Chondrocyte (in vitro differentiated cells): ENCODE measurements around the gene LARGE1. TPM values are rescaled to one million over a fixed set of nuclear protein-coding genes. Genes with fewer than 3 reads are reported as not detected.
"Not testable (repeated sequence)": the region's sequence is repeated elsewhere in the genome, so short reads cannot be mapped to it uniquely, and the experiment has no call there.

Experiments
- DNase-seq: peaks from one replicate; pipeline ENCODE4 v3.0.0; 2021; ENCODE audit warnings: mixed read lengths, low spot score
- H3K27ac Mint-ChIP-seq: one replicate; pipeline ENCODE4 v1.8.0; 2021; ENCODE audit warnings: mild to moderate bottlenecking, moderate library complexity, mixed read lengths; ENCODE audit not compliant: unreplicated experiment
- H3K27me3 Mint-ChIP-seq: 2 replicates; pipeline ENCODE4 v1.8.0; 2021; ENCODE audit warnings: low read depth, mixed read lengths
- H3K36me3 Mint-ChIP-seq: 2 replicates; pipeline ENCODE4 v1.8.0; 2021; ENCODE audit warnings: low read depth, mixed read lengths
- H3K4me1 Mint-ChIP-seq: 2 replicates; pipeline ENCODE4 v1.8.0; 2021; ENCODE audit warnings: low read depth, mild to moderate bottlenecking, mixed read lengths
- H3K4me3 Mint-ChIP-seq: one replicate; pipeline ENCODE4 v1.8.0; 2021; ENCODE audit warnings: mild to moderate bottlenecking, moderate library complexity, mixed read lengths; ENCODE audit not compliant: unreplicated experiment
- H3K9me3 Mint-ChIP-seq: 2 replicates; pipeline ENCODE4 v1.8.0; 2021; ENCODE audit warnings: low read depth, mixed read lengths
- CTCF ChIP-seq: fragments of 200-600 bp; sonication (generic); IDR thresholded peaks from 2 replicates; pipeline ENCODE4 v1.5.0; 2021; ENCODE audit warnings: antibody characterized with exemption, mild to moderate bottlenecking, moderate library complexity
- total RNA-seq: library from RNA; stranded (reverse); gene quantifications from 3 replicates; pipeline ENCODE4 v1.2.1, GENCODE V29; 2021

Gene LARGE1
- total RNA-seq, 1 donor from 2014 or later: 21.3 TPM

DNA sequence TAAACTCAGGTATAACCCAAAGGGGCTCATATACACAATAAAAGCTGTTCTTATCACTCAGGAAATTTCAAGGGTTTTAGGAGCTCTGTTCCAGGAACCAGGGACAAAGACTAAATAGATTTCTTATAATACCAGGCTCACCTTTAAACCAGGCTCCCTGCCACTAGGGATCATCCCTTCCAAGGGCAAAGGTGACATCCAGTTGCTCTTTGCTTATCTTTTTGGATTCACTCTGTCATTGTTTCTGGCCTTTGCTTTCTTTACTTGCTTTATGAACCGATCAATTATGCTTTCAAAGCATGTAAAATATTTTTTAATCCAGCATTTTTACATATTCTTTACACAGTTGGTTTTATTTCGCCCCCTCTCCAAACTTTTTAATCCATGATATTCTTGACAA, 540.4 kb downstream of the LARGE1 start:
- DNase-seq: no peak
- no peak for TF ChIP-seq CTCF
- H3K4me1 Mint-ChIP-seq: peaks cover 13% of the 10 kb centered on the region
- H3K9me3 Mint-ChIP-seq: peaks cover 19% of the 10 kb centered on the region
- no peak overlapping the region for H3K27ac Mint-ChIP-seq
- H3K4me3 Mint-ChIP-seq: no peak overlapping the region
- H3K27me3 Mint-ChIP-seq: no peaks in the 10 kb centered on the region
- peaks cover 6% of the 10 kb centered on the region for H3K36me3 Mint-ChIP-seq

- H3K36me3 Mint-ChIP-seq: peaks cover 7% of the 10 kb centered on the region
- no peak overlapping the region for H3K4me3 Mint-ChIP-seq
- DNase-seq: no peak
- TF ChIP-seq CTCF: no peak
- H3K27me3 Mint-ChIP-seq: no peaks in the 10 kb centered on the region
- no peaks in the 10 kb centered on the region for H3K4me1 Mint-ChIP-seq
- H3K27ac Mint-ChIP-seq: no peak overlapping the region
- peaks cover 17% of the 10 kb centered on the region for H3K9me3 Mint-ChIP-seq
Measured at GRCh38 chr22:33372875-33373274, 547.4 kb downstream of the LARGE1 start.

DNA sequence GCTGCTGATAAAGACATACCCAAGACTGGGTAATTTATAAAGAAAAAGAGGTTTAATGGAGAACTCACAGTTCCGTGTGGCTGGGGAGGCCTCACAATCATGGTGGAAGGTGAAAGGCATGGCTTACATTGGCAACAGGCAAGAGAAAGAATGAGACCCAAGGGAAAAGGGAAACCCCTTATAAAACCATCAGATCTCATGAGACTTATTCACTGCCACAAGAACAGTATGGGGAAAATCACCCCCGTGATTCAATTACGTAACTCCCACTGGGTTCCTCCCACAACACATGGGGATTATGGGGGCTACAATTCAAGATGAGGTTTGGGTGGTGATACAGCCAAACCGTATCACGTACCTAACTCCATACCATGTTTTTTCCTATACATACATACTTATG, 557.0 kb downstream of the LARGE1 start:
- H3K9me3 Mint-ChIP-seq, H3K36me3 Mint-ChIP-seq, H3K4me1 Mint-ChIP-seq, H3K27ac Mint-ChIP-seq, H3K4me3 Mint-ChIP-seq, DNase-seq, H3K27me3 Mint-ChIP-seq: not testable (repeated sequence)

DNA sequence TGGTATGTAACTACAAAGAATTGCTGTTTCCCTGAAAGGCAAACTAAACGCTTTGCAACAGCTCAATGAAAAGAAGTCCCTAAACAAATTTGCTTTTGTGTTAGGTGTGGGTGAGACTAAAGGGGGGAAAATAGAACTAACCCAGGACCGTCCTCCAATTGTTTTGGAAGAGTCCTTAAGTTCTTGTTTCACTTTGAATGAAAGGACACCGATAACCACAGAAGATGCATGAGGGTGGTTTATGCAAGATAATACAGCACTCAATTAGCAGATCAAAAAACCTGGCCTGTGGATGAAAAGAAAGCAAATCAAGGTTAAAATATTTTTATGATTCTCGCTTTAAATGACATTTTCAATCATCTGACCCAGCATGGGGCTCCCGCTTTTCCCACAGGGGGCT, 557.6 kb downstream of the LARGE1 start:
- Mint-ChIP-seq H3K27me3 (no peaks in the 10 kb centered on the region), H3K27ac (no peak overlapping the region), H3K36me3 (peaks cover 2% of the 10 kb centered on the region), H3K9me3 (no peaks in the 10 kb centered on the region), H3K4me3 (no peak overlapping the region), H3K4me1 (peaks cover 7% of the 10 kb centered on the region)
- TF ChIP-seq CTCF: no peak
- no peak for DNase-seq

DNA sequence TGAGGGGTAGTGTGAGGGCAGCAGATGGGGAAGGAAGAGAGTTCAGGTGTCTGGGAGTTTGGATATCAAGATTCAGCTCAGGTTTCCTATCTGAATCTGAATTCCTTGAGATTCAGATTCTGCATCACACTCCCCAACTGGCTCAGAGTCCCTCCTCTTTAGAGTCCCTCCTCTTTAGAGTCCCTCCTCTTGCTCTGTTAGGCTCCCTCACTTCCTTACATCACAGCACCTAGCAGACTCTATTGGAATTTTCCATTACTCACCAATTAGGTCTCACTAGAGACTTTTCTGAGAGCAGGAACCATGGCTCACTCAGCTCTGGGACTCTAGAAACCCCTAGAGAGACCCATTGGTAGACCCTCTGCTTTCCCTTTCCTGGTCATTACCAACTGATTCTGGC, 558.7 kb downstream of the LARGE1 start:
- no peak for TF ChIP-seq CTCF
- Mint-ChIP-seq H3K27me3 (no peaks in the 10 kb centered on the region), H3K4me3 (no peak overlapping the region), H3K27ac (no peak overlapping the region), H3K36me3 (peaks cover 2% of the 10 kb centered on the region), H3K4me1 (peaks cover 3% of the 10 kb centered on the region), H3K9me3 (no peaks in the 10 kb centered on the region)
- DNase-seq: no peak

DNA sequence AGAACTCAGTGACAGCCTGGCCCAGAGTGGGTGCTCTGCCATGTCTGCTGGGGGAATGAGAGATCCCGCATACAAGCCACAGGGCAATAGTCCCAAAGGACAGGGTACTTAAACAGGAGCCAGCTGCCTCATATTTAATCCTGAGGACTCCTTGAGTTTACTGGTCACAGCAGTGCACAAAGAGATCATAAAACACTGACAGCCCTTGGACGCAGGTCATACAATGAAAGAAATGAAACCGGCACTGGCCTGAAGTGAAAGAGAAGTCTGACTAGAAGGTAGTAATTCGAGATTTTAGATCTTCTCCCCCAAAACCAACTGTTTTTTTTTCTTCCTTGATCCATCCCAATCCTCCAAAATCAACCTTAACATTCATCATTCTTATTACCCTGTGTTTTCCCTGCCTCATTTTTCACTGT, 562.3 kb downstream of the LARGE1 start:
- no peak for DNase-seq
- Mint-ChIP-seq H3K4me3 (no peak overlapping the region), H3K36me3 (no peaks in the 10 kb centered on the region), H3K27ac (no peak overlapping the region), H3K27me3 (no peaks in the 10 kb centered on the region), H3K9me3 (no peaks in the 10 kb centered on the region), H3K4me1 (peaks cover 31% of the 10 kb centered on the region)
- TF ChIP-seq CTCF: no peak
